ENCODE data around the gene MRPL58. TPM values are rescaled to one million over a fixed set of nuclear protein-coding genes. Genes with fewer than 3 reads are reported as not detected.
"Not testable (repeated sequence)": the region's sequence is repeated elsewhere in the genome, so short reads cannot be mapped to it uniquely, and the experiment has no call there.

The MRPL58 gene
- total RNA-seq, 2 experiments from 2014 or later = 53.6 to 62.4 TPM

DNA sequence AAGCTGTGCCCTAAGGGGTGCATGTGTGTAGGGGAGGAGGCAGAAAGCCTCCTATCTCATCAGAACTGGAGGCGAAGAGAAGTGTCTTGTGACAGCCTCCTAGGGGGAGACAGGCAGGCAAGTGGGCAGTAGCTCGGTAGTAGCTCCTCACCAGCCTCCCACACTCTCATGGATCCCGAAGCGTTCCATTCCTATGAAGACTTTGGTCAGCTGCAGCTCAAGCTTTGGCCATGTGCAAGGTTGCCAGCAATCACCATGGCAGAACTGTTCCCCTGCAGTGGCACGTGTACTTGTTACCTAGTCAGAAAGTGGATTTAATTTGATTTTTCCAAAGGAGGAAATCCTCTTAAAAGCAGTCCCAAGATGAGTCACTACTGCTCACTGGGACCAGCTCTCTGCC, 6.7 kb downstream of the MRPL58 start:
- DNase-seq = no peak
- Mint-ChIP-seq H3K4me1 (ENCODE audit: low read depth) (peaks cover 12% of the 10 kb centered on the region), H3K4me3 (no peak overlapping the region), H3K27ac (no peak overlapping the region), H3K9me3 (no peaks in the 10 kb centered on the region), H3K36me3 (ENCODE audit: low read depth) (peaks cover 35% of the 10 kb centered on the region), H3K27me3 (no peaks in the 10 kb centered on the region)
- TF ChIP-seq, protein P1, sequence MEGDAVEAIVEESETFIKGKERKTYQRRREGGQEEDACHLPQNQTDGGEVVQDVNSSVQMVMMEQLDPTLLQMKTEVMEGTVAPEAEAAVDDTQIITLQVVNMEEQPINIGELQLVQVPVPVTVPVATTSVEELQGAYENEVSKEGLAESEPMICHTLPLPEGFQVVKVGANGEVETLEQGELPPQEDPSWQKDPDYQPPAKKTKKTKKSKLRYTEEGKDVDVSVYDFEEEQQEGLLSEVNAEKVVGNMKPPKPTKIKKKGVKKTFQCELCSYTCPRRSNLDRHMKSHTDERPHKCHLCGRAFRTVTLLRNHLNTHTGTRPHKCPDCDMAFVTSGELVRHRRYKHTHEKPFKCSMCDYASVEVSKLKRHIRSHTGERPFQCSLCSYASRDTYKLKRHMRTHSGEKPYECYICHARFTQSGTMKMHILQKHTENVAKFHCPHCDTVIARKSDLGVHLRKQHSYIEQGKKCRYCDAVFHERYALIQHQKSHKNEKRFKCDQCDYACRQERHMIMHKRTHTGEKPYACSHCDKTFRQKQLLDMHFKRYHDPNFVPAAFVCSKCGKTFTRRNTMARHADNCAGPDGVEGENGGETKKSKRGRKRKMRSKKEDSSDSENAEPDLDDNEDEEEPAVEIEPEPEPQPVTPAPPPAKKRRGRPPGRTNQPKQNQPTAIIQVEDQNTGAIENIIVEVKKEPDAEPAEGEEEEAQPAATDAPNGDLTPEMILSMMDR (IDR thresholded peaks at IDR 0.05) = no peak
- ATAC-seq = no peak
- POLR2A ChIA-PET = interaction anchor here (0.6 kb wide), 1 partner anchor 83 kb away, joined by 3 read pairs; no protein-coding TSS in a partner anchor
- CTCF ChIA-PET = interaction anchor here (1.7 kb wide), 1 partner anchor 59 kb away, joined by 5 read pairs; no protein-coding TSS in a partner anchor
- intact Hi-C loops (cut with micrococcal nuclease) = no loop called here

DNA sequence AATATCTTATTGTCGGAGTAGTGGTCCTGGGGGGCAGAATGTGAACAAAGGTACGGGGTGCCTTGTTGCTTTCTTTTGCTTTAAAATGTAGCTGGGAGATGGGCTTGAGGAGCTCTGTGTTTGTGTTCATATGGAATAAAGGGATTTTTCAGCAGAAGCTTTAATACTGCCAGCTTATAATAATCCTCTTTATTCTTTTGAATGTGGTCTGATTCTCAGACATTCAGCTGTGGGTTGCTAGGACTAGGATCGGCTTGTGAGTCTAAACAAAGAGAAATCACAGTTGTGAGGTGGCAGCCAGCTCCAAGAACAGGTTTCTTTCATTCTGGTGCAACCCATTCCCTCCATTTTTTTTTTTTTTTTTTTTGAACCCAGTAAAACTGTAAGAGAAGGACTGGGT, 7.2 kb downstream of the MRPL58 start:
- ChIA-PET POLR2A (no interaction called here), CTCF (interaction anchor here (1.7 kb wide), 1 partner anchor 59 kb away, joined by 5 read pairs; no protein-coding TSS in a partner anchor)
- H3K4me3 Mint-ChIP-seq = no peak overlapping the region
- DNase-seq (no peak), ATAC-seq (no peak)
- intact Hi-C loops (cut with micrococcal nuclease) = no loop called here
- H3K27ac Mint-ChIP-seq = no peak overlapping the region
- H3K4me1 Mint-ChIP-seq (ENCODE audit: low read depth) = peaks cover 13% of the 10 kb centered on the region
- H3K9me3 Mint-ChIP-seq = no peaks in the 10 kb centered on the region
- H3K36me3 Mint-ChIP-seq (ENCODE audit: low read depth) = peaks cover 38% of the 10 kb centered on the region
- TF ChIP-seq, protein P1 (IDR thresholded peaks at IDR 0.05) = no peak
- no peaks in the 10 kb centered on the region for H3K27me3 Mint-ChIP-seq

DNA sequence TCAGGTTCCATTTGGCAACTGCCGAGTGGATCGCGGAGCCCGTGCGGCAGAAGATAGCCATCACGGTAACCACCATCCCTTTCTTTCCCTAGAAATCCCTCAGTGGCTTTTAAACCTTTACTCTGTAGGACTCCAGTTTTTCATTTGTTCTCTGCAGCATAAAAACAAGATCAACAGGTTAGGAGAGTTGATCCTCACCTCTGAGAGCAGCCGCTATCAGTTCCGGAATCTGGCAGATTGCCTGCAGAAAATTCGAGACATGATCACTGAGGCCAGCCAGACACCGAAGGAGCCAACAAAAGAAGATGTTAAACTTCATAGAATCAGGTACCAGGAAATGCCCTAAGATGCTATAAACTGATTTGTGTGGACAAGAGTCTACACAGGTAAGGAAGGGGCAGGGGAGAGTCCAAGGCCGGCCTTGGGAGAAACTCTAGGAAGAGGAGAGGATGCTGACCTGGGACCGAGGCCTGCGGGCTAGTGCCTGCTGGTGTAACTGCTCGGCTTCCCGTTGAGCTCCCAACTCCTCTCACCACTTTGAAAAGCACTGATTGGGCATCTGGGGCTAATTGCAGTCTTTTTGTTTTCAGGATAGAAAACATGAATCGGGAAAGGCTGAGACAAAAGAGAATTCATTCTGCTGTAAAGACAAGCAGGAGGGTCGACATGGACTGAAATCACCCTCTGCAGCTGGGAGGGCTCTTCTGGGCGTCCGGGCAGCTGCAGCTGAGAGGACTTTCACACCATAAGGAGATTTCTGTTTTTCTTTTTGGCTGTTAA, 8.1 kb downstream of the MRPL58 start:
- no peaks in the 10 kb centered on the region for H3K9me3 Mint-ChIP-seq
- intact Hi-C loops (cut with micrococcal nuclease) = no loop called here
- no peak overlapping the region for H3K27ac Mint-ChIP-seq
- ATAC-seq (no peak), DNase-seq (no peak)
- TF ChIP-seq, protein P1 (IDR thresholded peaks at IDR 0.05) = no peak
- H3K4me3 Mint-ChIP-seq = no peak overlapping the region
- CTCF ChIA-PET = interaction anchor here (1.7 kb wide), 1 partner anchor 60 kb away, joined by 5 read pairs; no protein-coding TSS in a partner anchor
- H3K27me3 Mint-ChIP-seq = no peaks in the 10 kb centered on the region
- peaks cover 15% of the 10 kb centered on the region for H3K4me1 Mint-ChIP-seq (ENCODE audit: low read depth)
- POLR2A ChIA-PET = no interaction called here
- peaks cover 43% of the 10 kb centered on the region for H3K36me3 Mint-ChIP-seq (ENCODE audit: low read depth)

DNA sequence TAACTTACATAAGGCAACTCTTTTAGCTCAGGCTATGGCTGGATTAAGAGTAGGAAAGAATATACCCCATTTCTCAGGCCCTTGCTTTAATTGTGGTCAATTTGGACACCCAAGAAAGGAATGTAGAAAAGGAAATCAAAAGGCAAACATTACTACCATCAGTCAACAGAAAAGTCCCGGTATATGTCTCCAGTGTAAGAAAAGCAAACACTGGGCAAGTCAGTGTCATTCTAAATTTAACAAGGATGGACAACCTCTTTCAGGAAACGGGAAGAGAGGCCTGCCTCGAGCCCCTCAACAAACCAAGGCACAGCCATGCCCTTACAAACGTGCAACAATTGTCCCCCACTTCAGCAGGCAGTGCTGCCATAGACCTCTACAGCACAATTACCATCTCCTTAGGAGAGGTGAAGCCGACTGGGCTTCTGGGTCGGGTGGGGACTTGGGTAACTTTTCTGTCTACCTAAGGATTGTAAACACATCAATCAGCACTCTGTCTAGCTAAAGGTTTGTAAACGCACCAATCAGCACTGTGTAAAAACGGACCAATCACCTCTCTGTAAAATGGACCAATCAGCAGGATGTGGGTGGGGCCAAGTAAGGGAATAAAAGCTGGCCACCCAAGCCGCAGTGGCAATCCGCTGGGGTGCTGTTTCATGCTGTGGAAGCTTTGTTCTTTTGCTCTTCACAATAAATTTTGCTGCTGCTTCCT, 12.4 kb downstream of the MRPL58 start:
- ChIA-PET CTCF (interaction anchor here (0.9 to 4.4 kb wide), 6 partner anchors 13 to 101 kb away, joined by 3 to 26 read pairs (median 5); partner anchors contain the start of genes MRPL58, OTOP2 and USH1G), POLR2A (interaction anchor here (1.1 kb wide), 1 partner anchor 10 kb away, joined by 3 read pairs; no protein-coding TSS in a partner anchor)
- Mint-ChIP-seq H3K9me3 (peaks cover 2% of the 10 kb centered on the region), H3K4me3 (no peak overlapping the region), H3K4me1 (ENCODE audit: low read depth) (peaks cover 13% of the 10 kb centered on the region), H3K36me3 (ENCODE audit: low read depth) (peaks cover 32% of the 10 kb centered on the region), H3K27ac (no peak overlapping the region), H3K27me3 (no peaks in the 10 kb centered on the region)
- ATAC-seq = peak; percentile 53
- TF ChIP-seq, protein P1 (IDR thresholded peaks at IDR 0.05) = no peak
- DNase-seq = peak; percentile 63
- intact Hi-C loops (cut with micrococcal nuclease) = no loop called here

DNA sequence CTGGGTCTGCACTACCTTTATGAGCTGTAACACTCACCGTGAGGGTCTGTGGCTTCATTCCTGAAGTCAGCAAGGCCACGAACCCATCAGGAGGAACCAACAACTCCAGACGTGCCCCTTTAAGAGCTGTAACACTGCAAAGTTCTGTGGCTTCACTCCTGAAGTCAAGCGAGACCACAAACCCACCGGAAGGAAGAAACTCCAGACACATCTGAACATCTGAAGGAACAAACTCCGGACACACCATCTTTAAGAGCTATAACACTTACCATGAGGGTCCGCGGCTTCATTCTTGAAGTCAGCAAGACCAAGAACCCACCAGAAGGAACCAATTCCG, 12.9 kb downstream of the MRPL58 start:
- H3K4me3 Mint-ChIP-seq; H3K9me3 Mint-ChIP-seq; H3K27me3 Mint-ChIP-seq; DNase-seq; intact Hi-C loops (cut with micrococcal nuclease); H3K27ac Mint-ChIP-seq: not testable (repeated sequence)
- POLR2A ChIA-PET = interaction anchor here (1.1 kb wide), 1 partner anchor 10 kb away, joined by 3 read pairs; no protein-coding TSS in a partner anchor
- H3K36me3 Mint-ChIP-seq (ENCODE audit: low read depth) = peaks cover 32% of the 10 kb centered on the region
- peak; percentile 20 for ATAC-seq
- CTCF ChIA-PET = interaction anchor here (0.9 to 4.4 kb wide), 4 partner anchors 14 to 102 kb away, joined by 3 to 26 read pairs (median 6); partner anchors contain the start of genes MRPL58, OTOP2 and USH1G
- H3K4me1 Mint-ChIP-seq (ENCODE audit: low read depth) = peaks cover 13% of the 10 kb centered on the region

DNA sequence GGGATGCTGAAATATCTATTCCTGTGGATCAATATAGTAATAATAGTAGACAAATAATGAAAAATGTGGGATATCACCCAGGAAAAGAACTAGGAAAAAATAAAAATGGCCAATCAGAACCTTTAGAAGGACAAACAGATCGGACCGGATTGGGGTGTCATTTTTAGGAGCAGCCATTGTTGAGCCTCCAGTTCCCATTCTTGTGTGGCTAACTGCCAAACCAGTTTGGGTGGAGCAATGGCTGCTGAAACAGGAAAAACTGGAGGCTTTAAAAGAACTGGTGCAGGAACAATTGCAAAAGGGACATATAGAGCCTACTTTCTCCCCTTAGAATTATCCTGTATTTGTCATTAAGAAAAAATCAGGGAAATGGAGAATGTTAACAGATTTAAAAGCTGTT, 14.2 kb downstream of the MRPL58 start:
- CTCF ChIA-PET = interaction anchor here (1.3 to 2.3 kb wide), 2 partner anchors 14 to 65 kb away, joined by 3 to 6 read pairs; partner anchors contain the start of gene MRPL58
- Mint-ChIP-seq H3K36me3 (ENCODE audit: low read depth) (peaks cover 21% of the 10 kb centered on the region), H3K4me1 (ENCODE audit: low read depth) (peaks cover 15% of the 10 kb centered on the region)
- H3K9me3 Mint-ChIP-seq; ATAC-seq; DNase-seq; H3K27me3 Mint-ChIP-seq; POLR2A ChIA-PET; H3K27ac Mint-ChIP-seq; intact Hi-C loops (cut with micrococcal nuclease); H3K4me3 Mint-ChIP-seq: not testable (repeated sequence)

Data from activated CD8-positive, alpha-beta T cell treated with anti-CD3 and anti-CD28 coated beads for 36 hours (primary cell).